A673 (cell line): ENCODE data around the gene BSPRY. TPM values are rescaled to one million over a fixed set of nuclear protein-coding genes. Genes with fewer than 3 reads are reported as not detected.
A peak's percentile ranks its signal among the peaks of the same experiment; 100 is the strongest.
"Not testable (repeated sequence)": the region's sequence is repeated elsewhere in the genome, so short reads cannot be mapped to it uniquely, and the experiment has no call there.

Experiments used
- BruUV-seq: library from RNA; stranded (reverse); fragments of 400-500 nt; replicated peaks from 2 replicates; lab custom pipeline; 2021; lab: Mats Ljungman, UMichigan
- CTCF ChIA-PET: fragments of 300-600 bp; sonication (Branson Sonifier 250); formaldehyde crosslinking; loops from one replicate; lab custom pipeline; 2022; ENCODE audit warnings: antibody characterized with exemption; lab: Charles Lee
- POLR2A ChIA-PET: fragments of 300-600 bp; sonication (Branson Sonifier 250); formaldehyde crosslinking; loops from one replicate; lab custom pipeline; 2022; ENCODE audit warnings: antibody characterized with exemption; ENCODE audit not compliant: low non-redundant PET; lab: Charles Lee
- DNase-seq: peaks from one replicate; pipeline ENCODE4 v3.0.0-alpha.2; 2015; ENCODE audit warnings: low spot score
- H3K27ac ChIP-seq: fragments of 200-600 bp; sonication (generic); 2 replicates; pipeline ENCODE4 v1.5.1; 2016; ENCODE audit warnings: mixed run types, low read depth, mild to moderate bottlenecking, mixed read lengths, antibody characterized with exemption, low read length; ENCODE audit not compliant: poor library complexity, severe bottlenecking
- H3K27me3 ChIP-seq: fragments of 200-600 bp; sonication (generic); replicated peaks from 2 replicates; pipeline ENCODE4 v1.6.1; 2017; ENCODE audit warnings: mixed run types, low read depth, mild to moderate bottlenecking, mixed read lengths, antibody characterized with exemption, low read length; ENCODE audit not compliant: insufficient read depth, poor library complexity
- H3K36me3 ChIP-seq: fragments of 200-600 bp; sonication (generic); 2 replicates; pipeline ENCODE4 v1.6.1; 2016; ENCODE audit warnings: mixed run types, mild to moderate bottlenecking, mixed read lengths, antibody characterized with exemption, low read length; ENCODE audit not compliant: insufficient read depth, poor library complexity, severe bottlenecking
- H3K4me1 ChIP-seq: fragments of 200-600 bp; sonication (generic); 2 replicates; pipeline ENCODE4 v1.6.1; 2017; ENCODE audit warnings: mixed run types, mild to moderate bottlenecking, mixed read lengths, antibody characterized with exemption, low read length; ENCODE audit not compliant: insufficient read depth, poor library complexity, severe bottlenecking
- H3K4me3 ChIP-seq: fragments of 200-600 bp; sonication (generic); 2 replicates; pipeline ENCODE4 v1.5.1; 2016; ENCODE audit warnings: low read depth, mixed run types, mild to moderate bottlenecking, mixed read lengths, low read length; ENCODE audit not compliant: poor library complexity, severe bottlenecking
- H3K9me3 ChIP-seq: fragments of 200-600 bp; sonication (generic); 2 replicates; pipeline ENCODE4 v1.6.1; 2016; ENCODE audit warnings: mixed run types, low read depth, mild to moderate bottlenecking, mixed read lengths, antibody characterized with exemption, low read length; ENCODE audit not compliant: poor library complexity, severe bottlenecking
- CTCF ChIP-seq: fragments of 300-800, 200-600 bp; sonication (generic); conservative IDR thresholded peaks from 2 replicates; pipeline ENCODE4 v1.5.1; 2017; ENCODE audit warnings: low read depth, mild to moderate bottlenecking, antibody characterized with exemption, low read length, moderate library complexity, mixed read lengths
- EZH2 ChIP-seq: fragments of 200-600 bp; sonication (generic); IDR thresholded peaks from 2 replicates; pipeline ENCODE4 v1.6.1; 2017; ENCODE audit warnings: borderline replicate concordance, low read depth, mild to moderate bottlenecking, mixed read lengths, antibody characterized with exemption, low read length; ENCODE audit not compliant: poor library complexity, severe bottlenecking
- intact Hi-C: fragments of 100-400 bp; cut with micrococcal nuclease; formaldehyde crosslinking; loops from one replicate; pipeline ENCODE4 v1.10.0; 2022; ENCODE audit not compliant: unreplicated experiment
- total RNA-seq: library from RNA; stranded (reverse); gene quantifications from 2 replicates; pipeline ENCODE4 v1.2.3, GENCODE V29; 2021

Gene BSPRY
- total RNA-seq, 1 experiment from 2014 or later = not detected

- BruUV-seq = no TSS peak
- POLR2A ChIA-PET = no interaction called here
- TF ChIP-seq EZH2 (no peak), CTCF (no peak)
- no peak overlapping the region for H3K27ac ChIP-seq
- H3K27me3 ChIP-seq = no peaks in the 10 kb centered on the region
- H3K4me3 ChIP-seq = no peak overlapping the region
- peaks cover 17% of the 10 kb centered on the region for H3K36me3 ChIP-seq
- intact Hi-C loops = loop anchor here (5.0 to 10.0 kb wide), 3 partner anchors 99 to 189 kb away; partner anchors contain the start of genes CDC26, PRPF4 and RNF183
- no peak for DNase-seq
- H3K4me1 ChIP-seq = peaks cover 4% of the 10 kb centered on the region
- no peaks in the 10 kb centered on the region for H3K9me3 ChIP-seq
- CTCF ChIA-PET = no interaction called here
Measured at GRCh38 chr9:113403646-113404045, 54.3 kb downstream of the BSPRY start.

GRCh38 chr9:113406353-113406752 is 57.0 kb downstream of the BSPRY start:
- DNase-seq, POLR2A ChIA-PET, H3K4me3 ChIP-seq, CTCF ChIA-PET, BruUV-seq, H3K27ac ChIP-seq, H3K9me3 ChIP-seq, H3K27me3 ChIP-seq: not testable (repeated sequence)
- intact Hi-C loops = loop anchor here (10.0 kb wide), 2 partner anchors 102 to 132 kb away; partner anchors contain the start of genes CDC26, PRPF4 and RNF183
- Histone ChIP-seq H3K4me1 (peaks cover 12% of the 10 kb centered on the region), H3K36me3 (peaks cover 21% of the 10 kb centered on the region)

GRCh38 chr9:113406873-113407511 is 57.7 kb downstream of the BSPRY start:
- CTCF ChIA-PET, BruUV-seq, H3K4me3 ChIP-seq, POLR2A ChIA-PET, H3K9me3 ChIP-seq, H3K27me3 ChIP-seq, H3K27ac ChIP-seq: not testable (repeated sequence)
- intact Hi-C loops = loop anchor here (10.0 kb wide), 2 partner anchors 102 to 132 kb away; partner anchors contain the start of genes CDC26, PRPF4 and RNF183
- peak; percentile 73 for DNase-seq
- Histone ChIP-seq H3K4me1 (peaks cover 11% of the 10 kb centered on the region), H3K36me3 (peaks cover 21% of the 10 kb centered on the region)
- TF ChIP-seq CTCF = peak; percentile 64
